NK-92 (cell line): ENCODE data around the gene BRD3.

Experiments used
- DNase-seq: peaks from one replicate; lab custom pipeline; 2025; ENCODE audit not compliant: unreplicated experiment; lab: John Stamatoyannopoulos, UW

Gene BRD3

GRCh38 chr9:134054891-134055811 is 12.7 kb downstream of the BRD3 start:
- no peak for DNase-seq

GRCh38 chr9:134053941-134054761 is 13.7 kb downstream of the BRD3 start:
- DNase-seq: no peak

DNA sequence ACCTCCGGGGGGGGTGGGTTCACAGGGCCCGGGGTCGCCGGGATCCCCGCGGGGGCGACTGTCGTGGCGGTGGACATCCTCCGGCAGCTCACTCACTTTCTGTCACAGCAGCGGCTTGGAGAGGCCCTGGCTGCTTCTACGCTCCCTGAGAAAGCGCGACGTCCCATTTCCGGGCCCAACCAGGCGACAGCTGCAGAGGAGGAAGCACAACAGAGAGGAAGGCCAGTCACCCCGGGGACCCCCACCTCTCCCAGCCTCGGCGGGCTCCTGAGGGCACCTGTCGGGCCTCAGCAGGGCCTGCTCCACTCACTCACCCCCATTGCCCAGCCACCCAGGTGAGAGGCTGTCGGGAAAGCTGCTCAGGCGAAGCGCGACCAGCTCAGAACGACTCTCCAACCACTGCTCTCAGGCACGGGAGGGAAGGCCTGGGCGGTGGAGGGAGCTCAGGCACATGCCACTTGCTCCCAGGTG is 14.4 kb downstream of the BRD3 start:
- DNase-seq: no peak

DNA sequence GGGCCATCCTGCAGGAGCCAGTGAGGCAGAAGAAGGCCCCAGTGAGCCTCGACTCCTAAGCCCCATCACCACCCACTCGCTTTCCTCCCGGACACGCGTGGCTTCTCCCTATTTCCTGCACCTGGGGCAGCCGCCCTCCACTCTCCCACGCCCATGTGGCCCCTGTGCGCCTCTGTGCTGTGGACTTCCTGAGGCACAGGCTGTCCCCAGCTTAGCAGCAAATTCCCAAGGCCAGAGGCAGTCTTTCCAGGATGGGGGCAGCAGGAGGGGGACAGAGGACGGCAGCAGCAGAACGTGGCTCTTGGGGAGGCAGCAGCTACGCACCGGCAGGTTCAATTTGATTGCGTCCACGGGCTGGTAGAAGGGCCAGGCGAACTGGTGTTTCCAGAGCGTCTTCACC is 14.9 kb downstream of the BRD3 start:
- DNase-seq: no peak

DNA sequence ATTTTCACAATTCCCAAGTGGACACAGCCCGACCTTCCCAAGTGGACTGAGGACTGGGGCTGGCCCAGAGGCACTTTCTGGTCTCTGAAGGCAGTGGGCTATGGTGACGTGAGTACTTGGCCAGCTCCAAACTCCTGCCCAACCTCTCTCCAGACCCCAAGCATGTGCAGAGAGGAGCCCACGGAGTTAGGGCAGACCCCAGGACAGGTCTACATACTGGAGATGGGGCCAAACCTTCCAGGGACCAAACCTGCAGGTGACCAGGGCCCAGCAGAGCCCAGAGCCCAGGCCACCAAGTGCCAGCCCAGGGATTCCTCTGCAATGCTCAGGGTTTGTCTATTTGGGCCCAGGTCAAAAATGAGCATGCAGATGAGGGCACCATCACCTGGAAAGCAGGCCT is 15.3 kb downstream of the BRD3 start:
- DNase-seq: no peak

DNA sequence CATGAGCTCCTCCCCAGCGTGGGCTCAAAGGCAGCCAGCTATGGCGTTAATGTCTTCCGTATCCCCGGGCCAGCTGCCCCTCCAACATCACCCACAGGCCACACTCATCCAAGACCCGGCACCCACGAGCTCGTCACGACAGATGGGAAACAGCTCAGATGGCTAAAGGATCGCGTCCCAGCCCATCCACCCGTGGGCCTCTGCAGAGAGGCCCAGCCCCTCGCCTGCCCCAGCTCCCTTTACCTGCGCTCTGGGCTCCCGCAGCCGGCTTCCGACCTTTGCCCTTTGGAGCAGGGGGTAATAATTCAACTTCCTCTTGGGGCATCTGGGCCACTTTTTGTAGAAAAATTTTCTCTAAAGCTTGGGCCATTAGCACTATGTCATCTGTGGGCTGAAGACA is 16.5 kb downstream of the BRD3 start:
- DNase-seq: no peak

- DNase-seq: no peak
These were observed 17.1 kb downstream of the BRD3 start for GRCh38 chr9:134050726-134051125.

DNA sequence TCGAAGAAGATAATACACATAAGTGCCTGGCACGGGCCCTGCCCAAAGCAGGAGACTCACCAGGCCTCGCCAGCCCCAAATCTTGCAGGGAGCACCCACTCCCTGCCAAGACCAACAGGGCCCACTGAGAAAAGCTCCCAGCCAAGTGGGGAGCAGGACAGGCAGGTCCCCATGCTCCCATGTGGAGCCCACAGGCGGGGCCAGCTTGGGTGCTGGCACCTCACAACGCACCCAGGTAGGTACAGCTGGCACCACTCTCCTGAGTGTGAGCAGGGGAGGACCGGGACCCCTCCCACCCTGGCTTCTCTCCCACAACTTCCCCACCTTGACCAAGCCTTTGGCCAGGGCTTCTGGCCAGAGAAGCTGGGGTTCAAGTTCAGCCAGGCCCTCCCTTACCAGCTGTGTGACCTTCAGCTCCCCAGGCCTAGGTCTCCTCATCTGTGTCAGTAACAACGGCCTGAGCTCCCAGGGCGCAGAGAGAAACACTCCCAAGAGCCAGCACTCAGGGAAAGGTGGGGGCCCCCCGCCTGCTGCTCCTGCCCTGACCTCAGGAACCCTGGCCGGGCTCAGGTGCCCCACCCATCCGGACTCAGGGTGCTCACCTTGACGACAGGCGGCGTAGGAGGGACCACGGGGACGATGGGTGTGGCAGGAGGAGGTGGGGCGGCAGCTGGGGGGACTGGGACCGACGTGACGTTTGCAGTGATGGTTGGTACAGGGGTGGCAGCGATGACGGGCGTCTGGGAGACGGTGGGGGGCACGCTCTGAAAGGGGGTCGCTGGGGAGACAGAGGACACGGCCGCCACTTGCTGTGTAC is 17.8 kb downstream of the BRD3 start:
- no peak for DNase-seq

- no peak for DNase-seq
These were observed 18.6 kb downstream of the BRD3 start for GRCh38 chr9:134049236-134049635.

DNA sequence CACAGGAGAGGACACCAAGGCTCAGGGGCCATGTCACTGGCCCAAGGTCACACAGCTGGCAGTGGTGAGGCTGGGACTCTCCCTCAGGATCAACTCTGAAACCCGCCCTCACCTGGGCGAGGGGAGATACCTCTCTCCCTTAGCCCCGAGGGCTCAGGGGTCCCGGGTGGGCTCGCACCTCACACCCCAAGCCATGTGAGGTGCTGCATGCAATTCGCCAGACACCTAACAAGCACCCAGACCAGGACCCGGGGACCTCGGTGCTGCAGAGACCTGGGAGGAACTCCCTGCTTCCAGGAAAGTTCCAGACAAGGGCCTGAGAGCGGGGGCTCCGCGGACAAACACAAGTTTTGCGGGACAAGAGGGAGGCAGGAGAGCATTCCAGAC is 19.3 kb downstream of the BRD3 start:
- DNase-seq: no peak

GRCh38 chr9:134047868-134048581 is 19.8 kb downstream of the BRD3 start:
- DNase-seq: no peak

DNA sequence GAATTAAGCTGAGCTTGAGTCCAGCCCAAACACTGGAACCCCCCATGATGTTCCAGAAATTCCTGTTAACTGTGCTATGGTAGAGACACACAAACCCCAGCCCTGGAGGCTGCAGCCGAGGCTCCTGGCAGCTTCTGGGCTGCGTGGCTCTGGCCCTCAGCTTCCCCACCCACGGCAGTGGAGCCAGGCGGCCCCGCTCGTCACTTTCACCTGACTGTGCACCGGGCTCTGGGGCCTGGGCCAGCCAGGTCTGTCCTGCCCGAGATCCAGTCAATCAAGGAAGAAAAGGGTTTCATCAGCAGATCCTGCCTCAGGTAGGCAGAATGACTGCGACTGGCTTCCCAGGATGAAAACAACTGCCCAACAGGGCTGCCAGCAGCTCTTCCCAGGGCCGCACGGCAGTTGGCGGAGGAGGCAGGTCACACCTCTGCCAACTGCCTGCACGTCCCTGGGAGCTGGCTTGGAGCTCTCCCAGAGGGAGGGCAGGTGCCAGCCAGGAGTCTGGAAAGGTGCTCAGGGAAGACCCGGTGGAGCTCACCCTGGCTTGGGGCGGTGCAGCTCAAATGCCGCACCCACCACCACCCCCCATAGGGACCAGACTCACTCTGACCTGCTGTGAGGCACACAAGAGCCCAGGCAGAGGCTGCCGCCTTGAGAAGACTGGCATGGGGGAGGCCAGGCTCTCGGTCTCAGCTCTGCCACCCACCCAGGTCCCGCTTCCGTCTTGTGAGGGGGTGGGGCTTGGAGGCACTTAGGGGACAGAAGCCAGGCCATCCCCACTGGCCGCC is 20.7 kb downstream of the BRD3 start:
- no peak for DNase-seq

DNA sequence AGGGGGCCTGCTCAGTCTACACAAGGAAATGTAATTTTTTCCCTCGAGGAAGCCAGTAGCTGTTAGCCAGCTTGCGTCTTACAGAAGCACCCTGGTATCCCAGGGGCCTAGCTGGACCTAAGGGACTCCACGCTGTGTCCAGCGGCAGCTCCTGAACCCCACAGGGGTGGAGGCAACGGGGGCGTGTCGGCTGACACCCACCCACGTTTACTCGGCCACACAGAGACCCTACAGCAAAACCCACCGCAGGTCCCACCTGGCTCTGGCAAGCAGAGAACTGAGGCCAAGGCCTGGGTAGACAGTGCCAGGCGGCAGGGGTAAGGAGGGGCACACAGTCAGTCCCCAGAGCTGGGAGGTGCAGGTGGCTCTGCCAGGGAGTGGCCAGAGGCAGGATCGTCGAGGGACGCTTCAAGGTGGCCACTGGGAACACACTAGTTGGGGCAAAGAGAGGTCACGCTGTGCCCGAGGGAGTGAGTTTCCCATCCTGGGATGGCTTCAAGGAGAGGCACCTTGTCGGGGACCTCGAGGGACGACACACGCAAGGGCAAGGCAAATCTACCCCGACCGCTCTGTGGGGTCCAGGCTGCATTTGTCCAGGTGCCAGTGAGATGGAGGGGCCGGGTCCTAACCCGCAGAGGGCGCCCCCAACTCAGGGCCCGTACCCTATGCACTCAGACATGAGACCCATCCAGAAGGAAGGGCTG is 21.8 kb downstream of the BRD3 start:
- DNase-seq: no peak

DNA sequence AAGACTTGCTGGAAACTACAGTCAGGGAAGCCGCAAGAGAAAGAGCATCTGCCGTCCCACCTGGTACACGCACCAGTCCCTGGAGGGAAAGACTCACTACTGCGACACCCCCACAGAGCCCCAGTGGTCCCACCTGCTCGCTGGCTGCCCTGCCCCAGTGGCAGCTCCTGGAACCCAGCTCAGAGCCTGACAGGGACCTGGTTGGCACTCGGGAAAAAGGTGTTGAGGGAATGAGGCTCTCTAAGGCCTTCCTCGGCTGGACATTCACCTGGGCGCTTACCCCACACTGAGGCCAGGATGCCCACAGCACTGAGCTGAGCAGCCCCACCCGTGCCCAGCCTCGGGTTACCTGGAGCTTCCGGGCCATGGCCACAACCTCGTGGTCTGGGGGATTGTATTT is 22.9 kb downstream of the BRD3 start:
- DNase-seq: no peak

GRCh38 chr9:134043531-134043988 is 24.3 kb downstream of the BRD3 start:
- DNase-seq: no peak

DNA sequence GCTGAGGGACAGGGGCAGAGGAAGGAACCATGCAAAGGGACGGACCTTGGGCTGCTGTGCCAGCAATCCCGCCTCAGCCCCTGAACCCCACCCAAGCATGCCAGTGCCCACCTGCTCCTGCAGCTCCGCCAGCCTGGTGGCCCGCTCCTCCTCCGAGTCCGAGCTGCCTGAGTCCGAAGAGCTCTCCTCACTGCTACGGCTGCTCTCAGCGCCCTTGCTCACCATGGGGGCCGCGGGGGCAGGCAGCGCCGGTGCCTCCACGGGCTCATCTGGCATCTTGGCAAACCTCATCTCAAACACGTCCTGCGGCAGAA is 26.2 kb downstream of the BRD3 start:
- DNase-seq: no peak

- no peak for DNase-seq
These were observed 26.8 kb downstream of the BRD3 start for GRCh38 chr9:134040781-134041648.

DNA sequence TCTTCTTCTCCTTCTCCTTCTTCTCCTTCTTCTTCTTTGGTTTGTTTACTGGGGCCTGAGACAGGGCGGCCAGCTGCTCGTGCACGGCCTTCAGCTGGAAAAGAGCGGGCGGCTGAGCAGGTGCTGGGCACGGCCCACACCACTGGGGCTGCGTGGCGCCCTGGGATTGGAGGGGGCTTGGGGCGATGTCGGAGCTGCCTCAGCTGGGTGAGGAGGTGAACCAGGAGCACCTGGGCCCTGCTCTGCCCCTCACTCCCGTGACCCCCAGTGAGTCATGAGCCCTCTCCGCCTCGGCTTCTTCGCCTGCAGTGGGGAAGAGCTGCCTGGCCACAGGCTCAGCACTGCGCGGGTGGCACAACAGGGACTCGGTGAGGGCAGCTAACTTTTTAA is 27.7 kb downstream of the BRD3 start:
- DNase-seq: no peak
